ENCODE results near the gene ANAPC13.

Gene ANAPC13

DNA sequence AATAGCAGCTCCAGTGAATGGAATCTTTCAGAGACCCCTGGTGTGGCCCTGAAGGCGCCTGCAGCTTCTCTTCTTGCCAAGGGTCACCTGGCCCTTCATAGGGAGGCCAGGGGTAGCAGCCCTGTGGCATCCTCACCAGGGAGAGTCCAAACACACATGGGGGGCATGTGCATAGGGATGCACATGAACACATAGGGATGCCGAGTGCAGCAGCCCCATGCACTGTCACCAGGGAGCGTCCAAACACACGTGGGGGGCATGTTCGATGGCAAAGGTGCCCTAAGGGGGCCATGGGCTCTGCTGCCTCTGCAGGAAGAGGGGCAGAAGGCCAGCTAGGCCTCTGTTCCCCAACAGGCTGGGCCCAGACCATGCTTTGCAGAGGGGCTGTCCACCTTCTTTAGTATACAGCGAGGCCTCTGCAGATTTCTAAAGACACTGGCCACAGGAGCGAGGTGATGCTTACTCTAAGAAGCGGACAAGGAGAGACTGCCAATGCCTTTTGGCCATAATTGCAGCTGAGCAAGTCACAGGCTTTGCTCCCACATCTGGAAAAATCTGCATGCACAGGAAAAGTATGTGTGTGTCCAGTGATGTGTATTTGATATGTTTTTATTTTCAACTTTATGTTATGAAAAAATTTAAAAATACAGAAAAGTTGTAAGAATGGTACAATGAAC lies 21.0 kb downstream of the ANAPC13 start:
- Histone ChIP-seq H3K4me3 (ENCODE audit: low read depth, low read length) (no peak overlapping the region), H3K9me3 (ENCODE audit: control insufficient read depth, insufficient read depth, low read depth, low read length) (no peaks in the 10 kb centered on the region), H3K4me1 (ENCODE audit: control insufficient read depth, insufficient read depth, low read length) (no peaks in the 10 kb centered on the region), H3K27ac (ENCODE audit: extremely low read depth, low read depth, low read length) (no peak overlapping the region), H3K36me3 (ENCODE audit: control insufficient read depth in 2 of 2, insufficient read depth in 1 of 2, low read length in 2 of 2) (no peaks in the 10 kb centered on the region)
- ChIA-PET CTCF (interaction anchor here (1.2 kb wide), 1 partner anchor 11 kb away, joined by 5 read pairs; no protein-coding TSS in a partner anchor), POLR2A (no interaction called here)
- TF ChIP-seq PRDM1 (tag by site-specific recombination; IDR thresholded peaks at IDR 0.05) (no peak), ZFHX2 (tag by site-specific recombination; conservative IDR thresholded peaks at IDR 0.05) (no peak), ZNF777 (tag by site-specific recombination; IDR thresholded peaks at IDR 0.05; ENCODE audit: borderline replicate concordance) (no peak), ZNF16 (tag by site-specific recombination; IDR thresholded peaks at IDR 0.05; ENCODE audit: low read depth) (no peak), ZNF549 (tag by site-specific recombination; IDR thresholded peaks at IDR 0.05) (no peak), ZNF707 (tag by site-specific recombination; IDR thresholded peaks at IDR 0.05) (no peak), ZNF830 (tag by site-specific recombination; IDR thresholded peaks at IDR 0.05; ENCODE audit: low read depth) (no peak)
- TF ChIP-seq, protein P1, sequence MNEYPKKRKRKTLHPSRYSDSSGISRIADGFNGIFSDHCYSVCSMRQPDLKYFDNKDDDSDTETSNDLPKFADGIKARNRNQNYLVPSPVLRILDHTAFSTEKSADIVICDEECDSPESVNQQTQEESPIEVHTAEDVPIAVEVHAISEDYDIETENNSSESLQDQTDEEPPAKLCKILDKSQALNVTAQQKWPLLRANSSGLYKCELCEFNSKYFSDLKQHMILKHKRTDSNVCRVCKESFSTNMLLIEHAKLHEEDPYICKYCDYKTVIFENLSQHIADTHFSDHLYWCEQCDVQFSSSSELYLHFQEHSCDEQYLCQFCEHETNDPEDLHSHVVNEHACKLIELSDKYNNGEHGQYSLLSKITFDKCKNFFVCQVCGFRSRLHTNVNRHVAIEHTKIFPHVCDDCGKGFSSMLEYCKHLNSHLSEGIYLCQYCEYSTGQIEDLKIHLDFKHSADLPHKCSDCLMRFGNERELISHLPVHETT (tag by site-specific recombination; IDR thresholded peaks at IDR 0.05) = no peak

DNA sequence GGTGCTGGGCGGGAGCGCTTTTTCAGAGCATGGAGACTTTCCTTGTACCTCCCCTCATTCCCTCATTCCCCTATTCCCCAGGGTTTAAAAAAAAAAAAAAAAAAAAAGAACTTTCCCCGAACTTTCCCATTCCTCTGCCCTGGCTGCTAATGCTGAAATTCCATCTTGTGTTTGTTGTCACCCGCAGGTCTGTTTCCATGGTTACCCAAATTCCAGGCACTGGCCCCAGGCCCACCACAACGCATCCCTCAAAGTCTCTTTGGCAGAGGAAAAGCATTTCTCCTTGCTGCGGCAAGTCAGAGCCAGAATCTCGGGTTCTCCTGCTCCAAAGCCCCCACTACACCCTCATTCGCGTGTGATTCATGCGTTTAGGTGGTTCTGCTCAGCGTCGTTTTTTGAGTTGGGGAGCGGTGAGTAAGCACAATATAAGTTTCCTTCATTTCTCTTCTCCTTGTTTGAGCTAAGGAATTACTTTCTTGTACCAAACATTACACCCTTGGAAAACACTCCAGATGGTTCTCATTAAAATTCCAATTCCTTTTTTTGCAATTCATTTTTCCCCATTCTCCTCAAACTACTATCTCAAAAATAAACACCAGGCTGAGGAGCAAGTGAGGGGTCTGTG lies 21.6 kb downstream of the ANAPC13 start:
- Histone ChIP-seq H3K9me3 (ENCODE audit: control insufficient read depth, insufficient read depth, low read depth, low read length) (no peaks in the 10 kb centered on the region), H3K4me1 (ENCODE audit: control insufficient read depth, insufficient read depth, low read length) (no peaks in the 10 kb centered on the region), H3K4me3 (ENCODE audit: low read depth, low read length) (no peak overlapping the region), H3K27ac (ENCODE audit: extremely low read depth, low read depth, low read length) (no peak overlapping the region), H3K36me3 (ENCODE audit: control insufficient read depth in 2 of 2, insufficient read depth in 1 of 2, low read length in 2 of 2) (no peaks in the 10 kb centered on the region)
- POLR2A ChIA-PET = no interaction called here
- TF ChIP-seq ZNF24 (tag by site-specific recombination; IDR thresholded peaks at IDR 0.05) (no peak), ZNF221 (tag by site-specific recombination; IDR thresholded peaks at IDR 0.05; ENCODE audit: borderline replicate concordance) (no peak), ZNF433 (tag by site-specific recombination; IDR thresholded peaks at IDR 0.05; ENCODE audit: low read depth) (no peak), ZNF558 (tag by site-specific recombination; IDR thresholded peaks at IDR 0.05) (no peak), ZNF335 (tag by site-specific recombination; conservative IDR thresholded peaks at IDR 0.05) (no peak), ZNF214 (tag by site-specific recombination; IDR thresholded peaks at IDR 0.05; ENCODE audit: borderline replicate concordance) (no peak), SCRT2 (tag by site-specific recombination; IDR thresholded peaks at IDR 0.05) (no peak), ZNF792 (tag by site-specific recombination; IDR thresholded peaks at IDR 0.05) (no peak), ZNF202 (tag by site-specific recombination; IDR thresholded peaks at IDR 0.05; ENCODE audit: borderline replicate concordance) (no peak), ZNF629 (tag by site-specific recombination; IDR thresholded peaks at IDR 0.05) (no peak), ZNF473 (tag by site-specific recombination; IDR thresholded peaks at IDR 0.05) (no peak), ZNF514 (tag by site-specific recombination; IDR thresholded peaks at IDR 0.05) (no peak), ZNF423 (tag by site-specific recombination; IDR thresholded peaks at IDR 0.05) (no peak), ZSCAN23 (tag by site-specific recombination; IDR thresholded peaks at IDR 0.05) (no peak)
- TF ChIP-seq, protein P2, sequence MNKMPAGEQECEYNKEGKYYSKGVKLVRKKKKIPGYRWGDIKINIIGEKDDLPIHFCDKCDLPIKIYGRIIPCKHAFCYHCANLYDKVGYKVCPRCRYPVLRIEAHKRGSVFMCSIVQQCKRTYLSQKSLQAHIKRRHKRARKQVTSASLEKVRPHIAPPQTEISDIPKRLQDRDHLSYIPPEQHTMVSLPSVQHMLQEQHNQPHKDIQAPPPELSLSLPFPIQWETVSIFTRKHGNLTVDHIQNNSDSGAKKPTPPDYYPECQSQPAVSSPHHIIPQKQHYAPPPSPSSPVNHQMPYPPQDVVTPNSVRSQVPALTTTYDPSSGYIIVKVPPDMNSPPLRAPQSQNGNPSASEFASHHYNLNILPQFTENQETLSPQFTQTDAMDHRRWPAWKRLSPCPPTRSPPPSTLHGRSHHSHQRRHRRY (tag by site-specific recombination; IDR thresholded peaks at IDR 0.05) = no peak
- TF ChIP-seq, protein P3, sequence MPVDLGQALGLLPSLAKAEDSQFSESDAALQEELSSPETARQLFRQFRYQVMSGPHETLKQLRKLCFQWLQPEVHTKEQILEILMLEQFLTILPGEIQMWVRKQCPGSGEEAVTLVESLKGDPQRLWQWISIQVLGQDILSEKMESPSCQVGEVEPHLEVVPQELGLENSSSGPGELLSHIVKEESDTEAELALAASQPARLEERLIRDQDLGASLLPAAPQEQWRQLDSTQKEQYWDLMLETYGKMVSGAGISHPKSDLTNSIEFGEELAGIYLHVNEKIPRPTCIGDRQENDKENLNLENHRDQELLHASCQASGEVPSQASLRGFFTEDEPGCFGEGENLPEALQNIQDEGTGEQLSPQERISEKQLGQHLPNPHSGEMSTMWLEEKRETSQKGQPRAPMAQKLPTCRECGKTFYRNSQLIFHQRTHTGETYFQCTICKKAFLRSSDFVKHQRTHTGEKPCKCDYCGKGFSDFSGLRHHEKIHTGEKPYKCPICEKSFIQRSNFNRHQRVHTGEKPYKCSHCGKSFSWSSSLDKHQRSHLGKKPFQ (tag by site-specific recombination; IDR thresholded peaks at IDR 0.05) = no peak
- TF ChIP-seq, protein P4, sequence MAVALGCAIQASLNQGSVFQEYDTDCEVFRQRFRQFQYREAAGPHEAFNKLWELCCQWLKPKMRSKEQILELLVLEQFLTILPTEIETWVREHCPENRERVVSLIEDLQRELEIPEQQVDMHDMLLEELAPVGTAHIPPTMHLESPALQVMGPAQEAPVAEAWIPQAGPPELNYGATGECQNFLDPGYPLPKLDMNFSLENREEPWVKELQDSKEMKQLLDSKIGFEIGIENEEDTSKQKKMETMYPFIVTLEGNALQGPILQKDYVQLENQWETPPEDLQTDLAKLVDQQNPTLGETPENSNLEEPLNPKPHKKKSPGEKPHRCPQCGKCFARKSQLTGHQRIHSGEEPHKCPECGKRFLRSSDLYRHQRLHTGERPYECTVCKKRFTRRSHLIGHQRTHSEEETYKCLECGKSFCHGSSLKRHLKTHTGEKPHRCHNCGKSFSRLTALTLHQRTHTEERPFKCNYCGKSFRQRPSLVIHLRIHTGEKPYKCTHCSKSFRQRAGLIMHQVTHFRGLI (tag by site-specific recombination; IDR thresholded peaks at IDR 0.05) = no peak
- TF ChIP-seq, protein P5, sequence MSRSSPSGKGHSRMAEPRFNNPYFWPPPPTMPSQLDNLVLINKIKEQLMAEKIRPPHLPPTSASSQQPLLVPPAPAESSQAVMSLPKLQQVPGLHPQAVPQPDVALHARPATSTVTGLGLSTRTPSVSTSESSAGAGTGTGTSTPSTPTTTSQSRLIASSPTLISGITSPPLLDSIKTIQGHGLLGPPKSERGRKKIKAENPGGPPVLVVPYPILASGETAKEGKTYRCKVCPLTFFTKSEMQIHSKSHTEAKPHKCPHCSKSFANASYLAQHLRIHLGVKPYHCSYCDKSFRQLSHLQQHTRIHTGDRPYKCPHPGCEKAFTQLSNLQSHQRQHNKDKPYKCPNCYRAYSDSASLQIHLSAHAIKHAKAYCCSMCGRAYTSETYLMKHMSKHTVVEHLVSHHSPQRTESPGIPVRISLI (tag by site-specific recombination; IDR thresholded peaks at IDR 0.05) = no peak
- TF ChIP-seq, protein P6, sequence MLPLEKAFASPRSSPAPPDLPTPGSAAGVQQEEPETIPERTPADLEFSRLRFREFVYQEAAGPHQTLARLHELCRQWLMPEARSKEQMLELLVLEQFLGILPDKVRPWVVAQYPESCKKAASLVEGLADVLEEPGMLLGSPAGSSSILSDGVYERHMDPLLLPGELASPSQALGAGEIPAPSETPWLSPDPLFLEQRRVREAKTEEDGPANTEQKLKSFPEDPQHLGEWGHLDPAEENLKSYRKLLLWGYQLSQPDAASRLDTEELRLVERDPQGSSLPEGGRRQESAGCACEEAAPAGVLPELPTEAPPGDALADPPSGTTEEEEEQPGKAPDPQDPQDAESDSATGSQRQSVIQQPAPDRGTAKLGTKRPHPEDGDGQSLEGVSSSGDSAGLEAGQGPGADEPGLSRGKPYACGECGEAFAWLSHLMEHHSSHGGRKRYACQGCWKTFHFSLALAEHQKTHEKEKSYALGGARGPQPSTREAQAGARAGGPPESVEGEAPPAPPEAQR (tag by site-specific recombination; IDR thresholded peaks at IDR 0.05) = no peak
- CTCF ChIA-PET = interaction anchor here (0.6 to 1.2 kb wide), 2 partner anchors 9 to 914 kb away, joined by 3 read pairs; no protein-coding TSS in a partner anchor

Measured in HEK293 (cell line).